Loucy (cell line): ENCODE results near the gene PLPP1.

Experiments used
- H2AFZ ChIP-seq: fragments of 200-600 bp; sonication (generic); 2 replicates; pipeline ENCODE4 v1.6.0; 2016; ENCODE audit warnings: antibody characterized with exemption, mild to moderate bottlenecking, low read length, moderate library complexity
- H3F3A ChIP-seq: fragments of 200-600 bp; 2 replicates; pipeline ENCODE4 v1.6.0; 2016; ENCODE audit warnings: antibody characterized with exemption, low read depth, mild to moderate bottlenecking
- H3K27me3 ChIP-seq: fragments of 200-600 bp; sonication (generic); 2 replicates; pipeline ENCODE4 v1.6.1; 2014; ENCODE audit warnings: low read length, mild to moderate bottlenecking; ENCODE audit not compliant: insufficient read depth, poor library complexity, severe bottlenecking
- H3K36me3 ChIP-seq: fragments of 200-600 bp; sonication (generic); 2 replicates; pipeline ENCODE4 v1.6.1; 2016; ENCODE audit warnings: low read length; ENCODE audit not compliant: insufficient read depth
- H3K4me1 ChIP-seq: fragments of 200-600 bp; sonication (generic); 2 replicates; pipeline ENCODE4 v1.5.1; 2014; ENCODE audit warnings: low read length, mild to moderate bottlenecking; ENCODE audit not compliant: insufficient read depth, poor library complexity, severe bottlenecking
- H3K4me2 ChIP-seq: fragments of 200-600 bp; sonication (generic); 2 replicates; pipeline ENCODE4 v1.6.0; 2014; ENCODE audit warnings: antibody characterized with exemption, low read length, low read depth, mild to moderate bottlenecking; ENCODE audit not compliant: poor library complexity, severe bottlenecking
- H3K4me3 ChIP-seq: fragments of 200-600 bp; sonication (generic); 2 replicates; pipeline ENCODE4 v1.5.1; 2014; ENCODE audit warnings: low read length, mild to moderate bottlenecking, mixed read lengths; ENCODE audit not compliant: poor library complexity, severe bottlenecking
- H3K79me2 ChIP-seq: fragments of 200-600 bp; sonication (generic); 2 replicates; pipeline ENCODE4 v1.6.1; 2014; ENCODE audit warnings: low read length; ENCODE audit not compliant: insufficient read depth
- H3K9ac ChIP-seq: fragments of 200-600 bp; sonication (generic); 2 replicates; pipeline ENCODE4 v1.6.0; 2014; ENCODE audit warnings: mild to moderate bottlenecking, low read depth, low read length, moderate library complexity; ENCODE audit not compliant: poor library complexity, severe bottlenecking
- H3K9me2 ChIP-seq: fragments of 200-600 bp; sonication (generic); replicated peaks from 2 replicates; pipeline ENCODE4 v1.6.1; 2016; ENCODE audit warnings: low read depth, low read length, mixed read lengths
- H3K9me3 ChIP-seq: fragments of 200-600 bp; sonication (generic); 2 replicates; pipeline ENCODE4 v1.6.1; 2014; ENCODE audit warnings: mild to moderate bottlenecking, antibody characterized with exemption, low read length, low read depth; ENCODE audit not compliant: insufficient read depth
- H4K20me1 ChIP-seq: fragments of 200-600 bp; sonication (generic); 2 replicates; pipeline ENCODE4 v1.6.0; 2014; ENCODE audit warnings: antibody characterized with exemption, low read length, mild to moderate bottlenecking; ENCODE audit not compliant: insufficient read depth, poor library complexity, severe bottlenecking
- CTCF ChIP-seq: fragments of 200-600 bp; sonication (generic); conservative IDR thresholded peaks from 2 replicates; pipeline ENCODE4 v1.5.1; 2014; ENCODE audit warnings: mild to moderate bottlenecking, antibody characterized with exemption, low read length
- EZH2phosphoT487 ChIP-seq: fragments of 200-600 bp; IDR thresholded peaks from 2 replicates; pipeline ENCODE4 v1.6.1; 2018; ENCODE audit warnings: antibody characterized with exemption, mild to moderate bottlenecking, moderate library complexity, borderline replicate concordance

Gene PLPP1

GRCh38 chr5:55510523-55510880, 24.3 kb downstream of the PLPP1 start:
- TF ChIP-seq CTCF (no peak), EZH2phosphoT487 (no peak)
- no peaks in the 10 kb centered on the region for H4K20me1 ChIP-seq

GRCh38 chr5:55509796-55510522, 24.8 kb downstream of the PLPP1 start:
- Histone ChIP-seq H3K9me2 (no peaks in the 10 kb centered on the region), H3K4me3 (no peak overlapping the region), H3K4me2 (no peak overlapping the region), H3K4me1 (no peaks in the 10 kb centered on the region), H3K79me2 (no peaks in the 10 kb centered on the region), H3F3A (no peaks in the 10 kb centered on the region), H3K9ac (no peak overlapping the region), H4K20me1 (no peaks in the 10 kb centered on the region), H3K27me3 (no peaks in the 10 kb centered on the region), H2AFZ (no peak overlapping the region), H3K36me3 (no peaks in the 10 kb centered on the region), H3K9me3 (no peaks in the 10 kb centered on the region)
- TF ChIP-seq EZH2phosphoT487 (no peak), CTCF (no peak)

More at GRCh38 chr5:55510523-55510880, 24.3 kb downstream of the PLPP1 start:
- Histone ChIP-seq H3K4me2 (no peak overlapping the region), H3K9me2 (no peaks in the 10 kb centered on the region), H3K4me3 (no peak overlapping the region), H3K36me3 (no peaks in the 10 kb centered on the region), H3K79me2 (no peaks in the 10 kb centered on the region), H3F3A (no peaks in the 10 kb centered on the region), H3K27me3 (no peaks in the 10 kb centered on the region), H3K9me3 (no peaks in the 10 kb centered on the region), H3K4me1 (no peaks in the 10 kb centered on the region), H2AFZ (no peak overlapping the region), H3K9ac (no peak overlapping the region)

DNA sequence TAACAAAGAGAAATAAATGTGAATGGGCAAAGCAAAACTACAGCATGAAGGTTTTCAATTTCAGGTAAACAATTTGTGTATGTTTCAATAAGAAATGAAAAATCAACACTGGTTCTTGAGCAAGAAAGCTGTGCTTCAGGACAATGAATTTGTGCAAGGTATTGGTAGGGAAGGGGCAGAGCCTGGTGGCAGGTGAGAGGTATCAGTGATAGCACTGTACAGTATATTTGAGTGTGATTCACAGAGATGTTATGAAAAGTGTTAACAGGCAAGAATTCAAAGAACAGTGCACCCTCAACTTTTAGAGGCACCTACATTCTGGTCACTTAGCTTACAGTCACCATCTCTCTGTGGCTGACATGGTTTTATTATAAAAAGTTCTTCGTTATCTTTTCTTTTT, 25.7 kb downstream of the PLPP1 start:
- Histone ChIP-seq H4K20me1 (no peaks in the 10 kb centered on the region), H3K9me3 (no peaks in the 10 kb centered on the region), H3K4me1 (no peaks in the 10 kb centered on the region), H3K4me3 (no peak overlapping the region), H2AFZ (no peak overlapping the region), H3K4me2 (no peak overlapping the region), H3K9me2 (no peaks in the 10 kb centered on the region), H3K79me2 (no peaks in the 10 kb centered on the region), H3K9ac (no peak overlapping the region), H3F3A (no peaks in the 10 kb centered on the region), H3K27me3 (no peaks in the 10 kb centered on the region), H3K36me3 (no peaks in the 10 kb centered on the region)
- no peak for TF ChIP-seq EZH2phosphoT487
- no peak for TF ChIP-seq CTCF
